ES-I3 (cell line): ENCODE results near the gene TXNRD2.

Experiments
- H3K36me3 ChIP-seq: 2 replicates; pipeline ENCODE4 v1.6.1; 2013; ENCODE audit warnings: mild to moderate bottlenecking, low read length, control low read depth, moderate library complexity; ENCODE audit not compliant: insufficient read depth
- H3K4me1 ChIP-seq: 2 replicates; pipeline ENCODE4 v1.6.1; 2013; ENCODE audit warnings: mild to moderate bottlenecking, control low read depth, low read length; ENCODE audit not compliant: insufficient read depth
- H3K9ac ChIP-seq: 2 replicates; pipeline ENCODE4 v1.6.1; 2013; ENCODE audit warnings: low read depth, mild to moderate bottlenecking, low read length, moderate library complexity
- H3K9me3 ChIP-seq: 2 replicates; pipeline ENCODE4 v1.6.1; 2013; ENCODE audit warnings: mild to moderate bottlenecking, low read length, moderate library complexity; ENCODE audit not compliant: control insufficient read depth, insufficient read depth

The TXNRD2 gene

GRCh38 chr22:19831016-19831415 lies 110.6 kb downstream of the TXNRD2 start:
- Histone ChIP-seq H3K4me1 (no peaks in the 10 kb centered on the region), H3K9ac (no peak overlapping the region), H3K36me3 (no peaks in the 10 kb centered on the region), H3K9me3 (no peaks in the 10 kb centered on the region)

- no peaks in the 10 kb centered on the region for H3K9me3 ChIP-seq
- H3K4me1 ChIP-seq: no peaks in the 10 kb centered on the region
- H3K36me3 ChIP-seq: no peaks in the 10 kb centered on the region
- no peak overlapping the region for H3K9ac ChIP-seq
Measured at GRCh38 chr22:19828035-19828401, 113.6 kb downstream of the TXNRD2 start.

GRCh38 chr22:19827341-19828034 lies 114.1 kb downstream of the TXNRD2 start:
- no peaks in the 10 kb centered on the region for H3K4me1 ChIP-seq
- no peaks in the 10 kb centered on the region for H3K36me3 ChIP-seq
- H3K9me3 ChIP-seq: no peaks in the 10 kb centered on the region
- H3K9ac ChIP-seq: no peak overlapping the region

- H3K4me1 ChIP-seq: no peaks in the 10 kb centered on the region
- H3K9me3 ChIP-seq: no peaks in the 10 kb centered on the region
- no peak overlapping the region for H3K9ac ChIP-seq
- H3K36me3 ChIP-seq: no peaks in the 10 kb centered on the region
Measured at GRCh38 chr22:19826619-19826950, 115.0 kb downstream of the TXNRD2 start.

GRCh38 chr22:19825904-19826618 lies 115.6 kb downstream of the TXNRD2 start:
- Histone ChIP-seq H3K4me1 (no peaks in the 10 kb centered on the region), H3K36me3 (no peaks in the 10 kb centered on the region), H3K9ac (no peak overlapping the region), H3K9me3 (no peaks in the 10 kb centered on the region)
